B cell (primary cell): Measurements from ENCODE around the gene POLRMT.

ENCODE experiments used
- CTCF ChIP-seq: fragments of 200-600 bp; IDR thresholded peaks from one replicate; pipeline ENCODE4 v1.8.0; 2022; ENCODE audit warnings: antibody characterized with exemption, mild to moderate bottlenecking
- EZH2 ChIP-seq: IDR thresholded peaks from 2 replicates; pipeline ENCODE4 v1.6.1; 2012; ENCODE audit warnings: borderline replicate concordance, low read depth, mild to moderate bottlenecking, moderate library complexity, low read length; ENCODE audit not compliant: insufficient read depth, poor library complexity, severe bottlenecking

GRCh38 chr19:670609-671075, 37.3 kb upstream of the POLRMT start:
- TF ChIP-seq CTCF (no peak), EZH2 (no peak)
